Stimulated activated CD4-positive, alpha-beta T cell treated with anti-CD3 and anti-CD28 coated beads, Interleukin-1b, Interleukin-23, amount 100 ng/mL, for 4 hours (primary cell): ENCODE measurements around the gene LRPAP1.
"Not testable (repeated sequence)": the region's sequence is repeated elsewhere in the genome, so short reads cannot be mapped to it uniquely, and the experiment has no call there.

Experiments used
- DNase-seq, 2 donors: peaks; one replicate each; pipeline ENCODE4 v3.0.0-alpha.2; 2020; ENCODE audit warnings: low read depth in 2 of 2

The LRPAP1 gene

GRCh38 chr4:3518941-3519340 is 13.3 kb downstream of the LRPAP1 start:
- DNase-seq = no peak

- no peak for DNase-seq
Observed at GRCh38 chr4:3518511-3518880, 13.7 kb downstream of the LRPAP1 start.

- no peak for DNase-seq
Observed at GRCh38 chr4:3517731-3518510, 14.3 kb downstream of the LRPAP1 start.

- no peak for DNase-seq
Observed at GRCh38 chr4:3516836-3517730, 15.1 kb downstream of the LRPAP1 start.

GRCh38 chr4:3516061-3516835 is 16.0 kb downstream of the LRPAP1 start:
- no peak for DNase-seq

- DNase-seq = no peak
Observed at GRCh38 chr4:3515646-3516045, 16.6 kb downstream of the LRPAP1 start.

GRCh38 chr4:3514806-3515501 is 17.3 kb downstream of the LRPAP1 start:
- no peak for DNase-seq

GRCh38 chr4:3514221-3514780 is 17.9 kb downstream of the LRPAP1 start:
- no peak for DNase-seq

- no peak for DNase-seq
Observed at GRCh38 chr4:3513807-3514206, 18.4 kb downstream of the LRPAP1 start.

GRCh38 chr4:3512719-3513118 is 19.5 kb downstream of the LRPAP1 start:
- no peak for DNase-seq

- DNase-seq = no peak
Observed at GRCh38 chr4:3512279-3512678, 19.9 kb downstream of the LRPAP1 start.

GRCh38 chr4:3511601-3512000 is 20.6 kb downstream of the LRPAP1 start:
- DNase-seq = not testable (repeated sequence)

GRCh38 chr4:3511187-3511586 is 21.0 kb downstream of the LRPAP1 start:
- no peak for DNase-seq

- DNase-seq = no peak
Observed at GRCh38 chr4:3510481-3510880, 21.7 kb downstream of the LRPAP1 start.

- DNase-seq = no peak
Observed at GRCh38 chr4:3508542-3508941, 23.7 kb downstream of the LRPAP1 start.

- DNase-seq = no peak
Observed at GRCh38 chr4:3505231-3505630, 27.0 kb downstream of the LRPAP1 start.

GRCh38 chr4:3502941-3503936 is 29.0 kb downstream of the LRPAP1 start:
- no peak for DNase-seq

- DNase-seq = no peak
Observed at GRCh38 chr4:3501825-3502425, 30.3 kb downstream of the LRPAP1 start.

GRCh38 chr4:3501126-3501824 is 30.9 kb downstream of the LRPAP1 start:
- DNase-seq = no peak
